GM12878 (cell line): ENCODE data around the gene INPP4B. TPM values are rescaled to one million over a fixed set of nuclear protein-coding genes. Genes with fewer than 3 reads are reported as not detected.

Experiments used
- ATAC-seq: fragments of 200-7000 bp; cut with Tn5 transposase; 3 replicates; pipeline ENCODE4 v1.9.1; 2020; ENCODE audit warnings: mild to moderate bottlenecking, moderate library complexity
- BruUV-seq: library from RNA; stranded (reverse); fragments of 400-500 nt; replicated peaks from 2 replicates; lab custom pipeline; 2021; lab: Mats Ljungman, UMichigan
- CTCF ChIA-PET: fragments of 300-600 bp; sonication (Branson Sonifier 250); formaldehyde crosslinking; extraction: SDS; loops from one replicate; lab custom pipeline; 2021; ENCODE audit warnings: inconsistent platforms; lab: Yijun Ruan, JAX
- POLR2A ChIA-PET: fragments of 350-600 bp; formaldehyde crosslinking; extraction: SDS; loops from one replicate; lab custom pipeline; 2021; ENCODE audit warnings: inconsistent platforms; lab: Charles Lee
- RAD21 ChIA-PET: fragments of 300-600 bp; sonication (Branson Sonifier 250); formaldehyde crosslinking; loops from one replicate; lab custom pipeline; 2023; ENCODE audit warnings: antibody characterized with exemption; ENCODE audit not compliant: unreplicated experiment; lab: Charles Lee
- SMC1A ChIA-PET: fragments of 300-600 bp; sonication (Branson Sonifier 250); formaldehyde crosslinking; loops from one replicate; lab custom pipeline; 2023; ENCODE audit not compliant: unreplicated experiment, uncharacterized antibody; lab: Charles Lee
- DNase-seq: peaks from one replicate; pipeline ENCODE4 v3.0.0-alpha.2; 2011; ENCODE audit warnings: low read depth, low spot score
- FAIRE-seq: peaks from 3 replicates; lab custom pipeline; 2011; peaks lifted over from hg19 to GRCh38; lab: Jason Lieb, UNC
- H2AFZ ChIP-seq: 2 replicates; pipeline ENCODE4 v1.6.0; 2011; ENCODE audit warnings: low read depth, low read length, control low read depth; ENCODE audit not compliant: control insufficient read depth
- H3K27ac ChIP-seq: 2 replicates; pipeline ENCODE4 v1.5.1; 2011; ENCODE audit warnings: control low read depth; ENCODE audit not compliant: control insufficient read depth, insufficient read depth
- H3K27me3 ChIP-seq, 2 experiments: replicated peaks in 1 of 2; 2 replicates each; pipeline versions ENCODE4 v1.6.0 to v1.6.1; 2011; ENCODE audit warnings: low read length in 1 of 2; ENCODE audit not compliant: control insufficient read depth in 2 of 2, insufficient read depth in 2 of 2
- H3K36me3 ChIP-seq, 2 experiments: 2 replicates each; pipeline ENCODE4 v1.5.1; 2011; ENCODE audit warnings: low read length in 1 of 2; ENCODE audit not compliant: control insufficient read depth in 2 of 2, insufficient read depth in 2 of 2
- H3K4me1 ChIP-seq: 2 replicates; pipeline ENCODE4 v1.6.1; 2011; ENCODE audit warnings: mild to moderate bottlenecking, low read length, moderate library complexity, mixed read lengths; ENCODE audit not compliant: control insufficient read depth, insufficient read depth
- H3K4me2 ChIP-seq: 2 replicates; pipeline ENCODE4 v1.6.0; 2011; ENCODE audit warnings: control low read depth; ENCODE audit not compliant: control insufficient read depth, insufficient read depth
- H3K4me3 ChIP-seq: fragments of 200-600 bp; sonication (generic); 2 replicates; pipeline ENCODE4 v1.5.1; 2016
- H3K79me2 ChIP-seq: 2 replicates; pipeline ENCODE4 v1.6.0; 2011; ENCODE audit warnings: low read length; ENCODE audit not compliant: control insufficient read depth, insufficient read depth
- H3K9ac ChIP-seq: 2 replicates; pipeline ENCODE4 v1.8.0; 2011; ENCODE audit warnings: low read length, control low read depth, mixed read lengths; ENCODE audit not compliant: control insufficient read depth, insufficient read depth
- H3K9me3 ChIP-seq: replicated peaks from 3 replicates; pipeline ENCODE4 v1.5.1; 2011; ENCODE audit warnings: mild to moderate bottlenecking, low read length; ENCODE audit not compliant: control insufficient read depth, insufficient read depth
- H4K20me1 ChIP-seq: 2 replicates; pipeline ENCODE4 v1.6.0; 2011; ENCODE audit not compliant: control insufficient read depth, insufficient read depth
- EZH2 ChIP-seq: IDR thresholded peaks from 2 replicates; pipeline ENCODE4 v1.6.1; 2012; ENCODE audit warnings: low read depth, mild to moderate bottlenecking, control low read depth, inconsistent platforms, low read length, borderline replicate concordance; ENCODE audit not compliant: control insufficient read depth
- HSF1 ChIP-seq: fragments of 150-350 bp; IDR thresholded peaks from 2 replicates; pipeline ENCODE4 v1.6.1; 2014; ENCODE audit warnings: mild to moderate bottlenecking, low read depth, low read length
- IRF5 ChIP-seq: fragments of 450-650 bp; IDR thresholded peaks from 2 replicates; pipeline ENCODE4 v1.6.1; 2017; ENCODE audit warnings: borderline replicate concordance
- PML ChIP-seq: IDR thresholded peaks from 2 replicates; pipeline ENCODE4 v1.6.1; 2012; ENCODE audit warnings: low read length, inconsistent platforms
- POU2F2 ChIP-seq: IDR thresholded peaks from 3 replicates; pipeline ENCODE4 v1.6.1; 2011; ENCODE audit warnings: low read depth, mild to moderate bottlenecking, low read length, borderline replicate concordance
- RELA ChIP-seq: fragments of 450-650 bp; IDR thresholded peaks from 2 replicates; pipeline ENCODE4 v1.8.0; 2014; ENCODE audit warnings: borderline replicate concordance; ENCODE audit not compliant: partially characterized antibody
- RUNX3 ChIP-seq: IDR thresholded peaks from 2 replicates; pipeline ENCODE4 v1.6.1; 2012; ENCODE audit warnings: low read length, inconsistent platforms
- SPI1 ChIP-seq: IDR thresholded peaks from 2 replicates; pipeline ENCODE4 v1.6.1; 2011; ENCODE audit warnings: low read depth, mild to moderate bottlenecking, low read length, moderate library complexity, borderline replicate concordance; ENCODE audit not compliant: insufficient read depth
- SUZ12 ChIP-seq: fragments of 200-600 bp; sonication (generic); IDR thresholded peaks from one replicate; pipeline ENCODE4 v1.6.1; 2018; ENCODE audit warnings: antibody characterized with exemption, mild to moderate bottlenecking; ENCODE audit not compliant: unreplicated experiment
- ZNF687 ChIP-seq: fragments of 450-650 bp; IDR thresholded peaks from 2 replicates; pipeline ENCODE4 v1.6.1; 2017; ENCODE audit warnings: mild to moderate bottlenecking, moderate library complexity
- WGBS: methylation state at CpG from one replicate; pipeline ENCODE4 v1.1.6; 2016; ENCODE audit warnings: low lambda C conversion rate; ENCODE audit not compliant: insufficient replicate concordance, insufficient coverage; ENCODE audit errors: missing lambda C conversion rate; 5-methylcytosine and 5-hydroxymethylcytosine counted together
- in situ Hi-C: fragments of 300-500 bp; cut with MboI; formaldehyde crosslinking; loops from 9 replicates; pipeline ENCODE4 v1.14.3; 2018; ENCODE audit warnings: mixed read lengths
- intact Hi-C: fragments of 100-400 bp; cut with micrococcal nuclease; formaldehyde crosslinking; loops from one replicate; pipeline ENCODE4 v1.14.2; 2022; ENCODE audit not compliant: unreplicated experiment
- polyA plus RNA-seq, 11 experiments: library from polyadenylated mRNA; depleted of rRNA in 4 of 11; unstranded in 6 of 11; stranded (reverse) in 5 of 11; fragments of >200 nt; fragmentation: Nextera tagmentation in 4 of 11; fragmentation: Illumina TruSeq in 1 of 11; extraction: Ambion mirVana in 4 of 11; extraction: Trizol in 1 of 11; gene quantifications; 1 replicate in 1 of 11; 2 replicates in 10 of 11; pipeline versions ENCODE4 v1.2.1 to v1.2.3, GENCODE V29; 2011 to 2016; ENCODE audit warnings: inconsistent platforms in 2 of 11, missing spikeins in 2 of 11, low read depth in 1 of 11
- total RNA-seq, 4 experiments: library from RNA; depleted of rRNA in 3 of 4; stranded (reverse); fragments of >200 nt in 3 of 4; fragmentation: Illumina TruSeq in 1 of 4; extraction: Trizol in 1 of 4; gene quantifications; 2 replicates each; pipeline versions ENCODE4 v1.2.1 to v1.2.3, GENCODE V29; 2013 to 2021
- TF ChIP-seq, protein P1 (sequence below): fragments of 450-650 bp; IDR thresholded peaks from 2 replicates; pipeline ENCODE4 v1.6.1; 2018; ENCODE audit warnings: borderline replicate concordance, mild to moderate bottlenecking; ENCODE audit not compliant: partially characterized antibody

Gene INPP4B
- total and polyA plus RNA-seq, 10 of the 15 experiments (the other 5 are each of a cell fraction or from before 2014, with no cell fraction given), result 0.53 to 11.2 (median 0.95) TPM

- RAD21 ChIA-PET, result interaction anchor here (1.2 to 1.8 kb wide), 3 partner anchors 17 to 241 kb away, joined by 3 to 6 read pairs (median 3); no protein-coding TSS in a partner anchor
- no peak overlapping the region for H3K4me3 ChIP-seq
- SMC1A ChIA-PET, result interaction anchor here (0.8 to 9.9 kb wide), 12 partner anchors 11 to 394 kb away, joined by 3 to 61 read pairs (median 4); no protein-coding TSS in a partner anchor
- TF ChIP-seq RELA (no peak), SPI1 (no peak), HSF1 (no peak), SUZ12 (no peak), POU2F2 (no peak), ZNF687 (no peak), EZH2 (no peak), RUNX3 (no peak), IRF5 (no peak), PML (no peak)
- TF ChIP-seq, protein P1, sequence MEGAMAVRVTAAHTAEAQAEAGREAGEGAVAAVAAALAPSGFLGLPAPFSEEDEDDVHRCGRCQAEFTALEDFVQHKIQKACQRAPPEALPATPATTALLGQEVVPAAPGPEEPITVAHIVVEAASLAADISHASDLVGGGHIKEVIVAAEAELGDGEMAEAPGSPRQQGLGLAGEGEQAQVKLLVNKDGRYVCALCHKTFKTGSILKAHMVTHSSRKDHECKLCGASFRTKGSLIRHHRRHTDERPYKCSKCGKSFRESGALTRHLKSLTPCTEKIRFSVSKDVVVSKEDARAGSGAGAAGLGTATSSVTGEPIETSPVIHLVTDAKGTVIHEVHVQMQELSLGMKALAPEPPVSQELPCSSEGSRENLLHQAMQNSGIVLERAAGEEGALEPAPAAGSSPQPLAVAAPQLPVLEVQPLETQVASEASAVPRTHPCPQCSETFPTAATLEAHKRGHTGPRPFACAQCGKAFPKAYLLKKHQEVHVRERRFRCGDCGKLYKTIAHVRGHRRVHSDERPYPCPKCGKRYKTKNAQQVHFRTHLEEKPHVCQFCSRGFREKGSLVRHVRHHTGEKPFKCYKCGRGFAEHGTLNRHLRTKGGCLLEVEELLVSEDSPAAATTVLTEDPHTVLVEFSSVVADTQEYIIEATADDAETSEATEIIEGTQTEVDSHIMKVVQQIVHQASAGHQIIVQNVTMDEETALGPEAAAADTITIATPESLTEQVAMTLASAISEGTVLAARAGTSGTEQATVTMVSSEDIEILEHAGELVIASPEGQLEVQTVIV, result no peak
- no peaks in the 10 kb centered on the region for H3K79me2 ChIP-seq
- H3K9ac ChIP-seq, result no peak overlapping the region
- no peaks in the 10 kb centered on the region for H3K36me3 ChIP-seq
- H3K4me2 ChIP-seq, result no peak overlapping the region
- POLR2A ChIA-PET, result no interaction called here
- intact Hi-C loops, result no loop called here
- FAIRE-seq, result no peak
- no peaks in the 10 kb centered on the region for H3K4me1 ChIP-seq
- no peaks in the 10 kb centered on the region for H3K9me3 ChIP-seq
- CTCF ChIA-PET, result interaction anchor here (0.6 to 2.5 kb wide), 8 partner anchors 10 to 200 kb away, joined by 3 to 5 read pairs (median 3); no protein-coding TSS in a partner anchor
- H3K27me3 ChIP-seq, result no peaks in the 10 kb centered on the region; a peak in 1 of 4 replicates
- no peaks in the 10 kb centered on the region for H4K20me1 ChIP-seq
- DNase-seq, result no peak
- 44% methylated on average over 4 of the region's 4 CpGs for WGBS
- no TSS peak for BruUV-seq
- no peak for ATAC-seq
- no peak overlapping the region for H2AFZ ChIP-seq
- no peak overlapping the region for H3K27ac ChIP-seq
- in situ Hi-C loops, result no loop called here
These were observed 519.9 kb downstream of the INPP4B start for GRCh38 chr4:142326181-142326580.
